Loucy (cell line): Measurements from ENCODE around the gene CEMIP2.

ENCODE experiments used
- H2AFZ ChIP-seq: fragments of 200-600 bp; sonication (generic); 2 replicates; pipeline ENCODE4 v1.6.0; 2016; ENCODE audit warnings: antibody characterized with exemption, mild to moderate bottlenecking, low read length, moderate library complexity
- H3F3A ChIP-seq: fragments of 200-600 bp; 2 replicates; pipeline ENCODE4 v1.6.0; 2016; ENCODE audit warnings: antibody characterized with exemption, low read depth, mild to moderate bottlenecking
- H3K27me3 ChIP-seq: fragments of 200-600 bp; sonication (generic); 2 replicates; pipeline ENCODE4 v1.6.1; 2014; ENCODE audit warnings: low read length, mild to moderate bottlenecking; ENCODE audit not compliant: insufficient read depth, poor library complexity, severe bottlenecking
- H3K36me3 ChIP-seq: fragments of 200-600 bp; sonication (generic); 2 replicates; pipeline ENCODE4 v1.6.1; 2016; ENCODE audit warnings: low read length; ENCODE audit not compliant: insufficient read depth
- H3K4me1 ChIP-seq: fragments of 200-600 bp; sonication (generic); 2 replicates; pipeline ENCODE4 v1.5.1; 2014; ENCODE audit warnings: low read length, mild to moderate bottlenecking; ENCODE audit not compliant: insufficient read depth, poor library complexity, severe bottlenecking
- H3K4me2 ChIP-seq: fragments of 200-600 bp; sonication (generic); 2 replicates; pipeline ENCODE4 v1.6.0; 2014; ENCODE audit warnings: antibody characterized with exemption, low read length, low read depth, mild to moderate bottlenecking; ENCODE audit not compliant: poor library complexity, severe bottlenecking
- H3K4me3 ChIP-seq: fragments of 200-600 bp; sonication (generic); 2 replicates; pipeline ENCODE4 v1.5.1; 2014; ENCODE audit warnings: low read length, mild to moderate bottlenecking, mixed read lengths; ENCODE audit not compliant: poor library complexity, severe bottlenecking
- H3K79me2 ChIP-seq: fragments of 200-600 bp; sonication (generic); 2 replicates; pipeline ENCODE4 v1.6.1; 2014; ENCODE audit warnings: low read length; ENCODE audit not compliant: insufficient read depth
- H3K9ac ChIP-seq: fragments of 200-600 bp; sonication (generic); 2 replicates; pipeline ENCODE4 v1.6.0; 2014; ENCODE audit warnings: mild to moderate bottlenecking, low read depth, low read length, moderate library complexity; ENCODE audit not compliant: poor library complexity, severe bottlenecking
- H3K9me2 ChIP-seq: fragments of 200-600 bp; sonication (generic); replicated peaks from 2 replicates; pipeline ENCODE4 v1.6.1; 2016; ENCODE audit warnings: low read depth, low read length, mixed read lengths
- H3K9me3 ChIP-seq: fragments of 200-600 bp; sonication (generic); 2 replicates; pipeline ENCODE4 v1.6.1; 2014; ENCODE audit warnings: mild to moderate bottlenecking, antibody characterized with exemption, low read length, low read depth; ENCODE audit not compliant: insufficient read depth
- H4K20me1 ChIP-seq: fragments of 200-600 bp; sonication (generic); 2 replicates; pipeline ENCODE4 v1.6.0; 2014; ENCODE audit warnings: antibody characterized with exemption, low read length, mild to moderate bottlenecking; ENCODE audit not compliant: insufficient read depth, poor library complexity, severe bottlenecking
- CTCF ChIP-seq: fragments of 200-600 bp; sonication (generic); conservative IDR thresholded peaks from 2 replicates; pipeline ENCODE4 v1.5.1; 2014; ENCODE audit warnings: mild to moderate bottlenecking, antibody characterized with exemption, low read length
- EZH2phosphoT487 ChIP-seq: fragments of 200-600 bp; IDR thresholded peaks from 2 replicates; pipeline ENCODE4 v1.6.1; 2018; ENCODE audit warnings: antibody characterized with exemption, mild to moderate bottlenecking, moderate library complexity, borderline replicate concordance

Gene CEMIP2

GRCh38 chr9:71709384-71709783 is 58.9 kb downstream of the CEMIP2 start:
- no peak overlapping the region for H2AFZ ChIP-seq

GRCh38 chr9:71706176-71706575 is 62.1 kb downstream of the CEMIP2 start:
- Histone ChIP-seq H3K9ac (no peak overlapping the region), H2AFZ (no peak overlapping the region), H3K4me2 (no peak overlapping the region), H3K4me1 (no peaks in the 10 kb centered on the region), H3K9me2 (no peaks in the 10 kb centered on the region), H3K79me2 (no peaks in the 10 kb centered on the region), H3K4me3 (no peak overlapping the region), H3F3A (no peaks in the 10 kb centered on the region), H3K27me3 (no peaks in the 10 kb centered on the region), H3K36me3 (peaks cover 16% of the 10 kb centered on the region), H3K9me3 (no peaks in the 10 kb centered on the region), H4K20me1 (no peaks in the 10 kb centered on the region)
- TF ChIP-seq CTCF (no peak), EZH2phosphoT487 (no peak)

More at GRCh38 chr9:71709384-71709783, 58.9 kb downstream of the CEMIP2 start:
- Histone ChIP-seq H3K4me2 (no peak overlapping the region), H4K20me1 (no peaks in the 10 kb centered on the region), H3K4me3 (no peak overlapping the region), H3K9me3 (no peaks in the 10 kb centered on the region), H3K9me2 (no peaks in the 10 kb centered on the region), H3F3A (no peaks in the 10 kb centered on the region), H3K79me2 (no peaks in the 10 kb centered on the region), H3K27me3 (no peaks in the 10 kb centered on the region), H3K36me3 (peaks cover 24% of the 10 kb centered on the region; the same call in 1 of the 2 replicates), H3K4me1 (no peaks in the 10 kb centered on the region), H3K9ac (no peak overlapping the region)
- TF ChIP-seq CTCF (no peak), EZH2phosphoT487 (no peak)

- H3K4me2 ChIP-seq = no peak overlapping the region
- peaks cover 22% of the 10 kb centered on the region for H3K36me3 ChIP-seq
- H3K27me3 ChIP-seq = no peaks in the 10 kb centered on the region
- no peaks in the 10 kb centered on the region for H3K4me1 ChIP-seq
- no peaks in the 10 kb centered on the region for H3K79me2 ChIP-seq
- H3F3A ChIP-seq = no peaks in the 10 kb centered on the region
- no peak for TF ChIP-seq EZH2phosphoT487
- no peak for TF ChIP-seq CTCF
- no peak overlapping the region for H3K9ac ChIP-seq
- H3K4me3 ChIP-seq = no peak overlapping the region
- H3K9me2 ChIP-seq = no peaks in the 10 kb centered on the region
- no peak overlapping the region for H2AFZ ChIP-seq
- H4K20me1 ChIP-seq = no peaks in the 10 kb centered on the region
- no peaks in the 10 kb centered on the region for H3K9me3 ChIP-seq
These were observed 63.5 kb downstream of the CEMIP2 start for GRCh38 chr9:71704796-71705195.
